Activated CD4-positive, alpha-beta memory T cell treated with anti-CD3 and anti-CD28 coated beads, Interleukin-2, amount 10 ng/mL, durations not matched to agents 7 days and 5 days (primary cell): ENCODE data around the gene MORF4L2. TPM values are rescaled to one million over a fixed set of nuclear protein-coding genes. Genes with fewer than 3 reads are reported as not detected.
"Not testable (repeated sequence)": the region's sequence is repeated elsewhere in the genome, so short reads cannot be mapped to it uniquely, and the experiment has no call there.

Experiments
- CTCF ChIA-PET: fragments of 350-600 bp; sonication (Branson Sonifier 250); formaldehyde crosslinking; loops from one replicate; lab custom pipeline; 2021; ENCODE audit warnings: antibody characterized with exemption, inconsistent platforms; lab: Charles Lee
- POLR2A ChIA-PET: fragments of 350-600 bp; sonication (Branson Sonifier 250); formaldehyde crosslinking; loops from one replicate; lab custom pipeline; 2021; ENCODE audit warnings: antibody characterized with exemption; lab: Charles Lee
- DNase-seq: peaks from one replicate; pipeline ENCODE4 v3.0.0-alpha.2; 2020
- H3K27ac Mint-ChIP-seq: one replicate; pipeline ENCODE4 v1.8.0; 2021; ENCODE audit warnings: mild to moderate bottlenecking, mixed read lengths
- H3K27me3 Mint-ChIP-seq: one replicate; pipeline ENCODE4 v1.8.0; 2021; ENCODE audit warnings: mixed read lengths
- H3K36me3 Mint-ChIP-seq: one replicate; pipeline ENCODE4 v1.8.0; 2021; ENCODE audit warnings: low read depth, mixed read lengths
- H3K4me1 Mint-ChIP-seq: one replicate; pipeline ENCODE4 v1.8.0; 2021; ENCODE audit warnings: mixed read lengths
- H3K4me3 Mint-ChIP-seq: one replicate; pipeline ENCODE4 v1.8.0; 2021; ENCODE audit warnings: mild to moderate bottlenecking, mixed read lengths
- H3K9me3 Mint-ChIP-seq: one replicate; pipeline ENCODE4 v1.8.0; 2021; ENCODE audit warnings: mixed read lengths
- total RNA-seq, 2 experiments: library from RNA; stranded (reverse); gene quantifications; one replicate each; pipeline ENCODE4 v1.2.3, GENCODE V29; 2021

The MORF4L2 gene
- total RNA-seq, 2 experiments from 2014 or later, result 134 to 135 TPM

GRCh38 chrX:103638479-103639346 is 47.8 kb downstream of the MORF4L2 start:
- DNase-seq, H3K4me3 Mint-ChIP-seq, H3K27ac Mint-ChIP-seq, CTCF ChIA-PET, H3K4me1 Mint-ChIP-seq, H3K27me3 Mint-ChIP-seq, H3K9me3 Mint-ChIP-seq, H3K36me3 Mint-ChIP-seq, POLR2A ChIA-PET: not testable (repeated sequence)

DNA sequence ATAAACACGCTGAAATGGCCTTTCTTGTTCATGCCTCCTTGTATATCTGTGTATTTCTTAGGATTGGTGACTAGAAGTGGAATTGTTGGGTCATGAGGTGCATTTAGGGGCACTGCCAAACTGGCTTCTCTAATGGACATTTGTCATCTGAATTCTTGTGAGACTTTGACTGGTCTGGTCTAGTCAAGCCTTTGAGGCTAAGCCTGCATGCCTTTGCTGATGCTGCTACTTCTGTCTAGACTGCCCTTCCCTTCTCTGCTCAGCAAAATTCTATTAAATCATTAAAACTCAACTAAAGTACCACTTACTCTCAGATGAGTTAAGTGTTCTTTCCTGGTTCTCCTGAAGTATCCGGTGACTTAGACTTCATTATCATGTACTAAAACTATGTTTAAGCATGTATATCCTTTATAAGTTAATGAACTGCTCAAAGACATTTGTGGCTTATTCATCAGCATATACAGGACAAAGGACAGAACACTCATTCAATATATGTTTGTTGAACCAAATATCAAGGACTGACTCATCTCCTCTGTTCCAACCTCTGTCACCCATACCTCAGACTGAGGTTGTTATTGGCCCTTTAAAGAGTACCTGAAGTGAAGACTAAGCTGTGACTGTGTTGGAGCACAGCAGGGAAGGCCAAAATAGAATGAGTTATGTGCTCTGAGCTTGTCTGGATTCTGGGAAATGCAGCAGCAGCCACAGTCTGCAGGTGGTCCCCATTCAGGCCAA is 48.7 kb downstream of the MORF4L2 start:
- DNase-seq, result no peak
- ChIA-PET POLR2A (no interaction called here), CTCF (no interaction called here)
- H3K4me1 Mint-ChIP-seq, result no peaks in the 10 kb centered on the region
- no peaks in the 10 kb centered on the region for H3K9me3 Mint-ChIP-seq
- H3K27ac Mint-ChIP-seq, result no peak overlapping the region
- H3K4me3 Mint-ChIP-seq, result no peak overlapping the region
- H3K36me3 Mint-ChIP-seq, result no peaks in the 10 kb centered on the region
- no peaks in the 10 kb centered on the region for H3K27me3 Mint-ChIP-seq

DNA sequence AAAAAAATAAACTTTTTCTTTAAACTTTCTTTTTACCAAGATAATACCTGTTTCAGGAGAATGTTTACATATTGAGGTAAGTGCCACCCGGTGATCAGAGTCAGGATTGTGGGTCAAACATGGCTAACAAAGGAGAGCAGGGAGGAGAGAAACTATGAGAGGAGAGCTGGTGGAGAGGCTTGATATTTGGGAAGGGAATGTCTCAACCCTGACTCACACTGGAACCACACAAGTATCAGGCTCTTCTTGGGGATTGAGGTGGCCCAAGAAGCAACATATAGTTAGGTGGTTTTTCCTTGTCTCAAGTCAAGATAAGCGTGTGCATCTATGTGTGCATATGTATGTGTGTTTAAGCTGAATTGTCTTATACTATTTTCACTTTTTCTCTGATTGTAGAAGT is 51.1 kb downstream of the MORF4L2 start:
- DNase-seq, result no peak
- no peak overlapping the region for H3K4me3 Mint-ChIP-seq
- no peaks in the 10 kb centered on the region for H3K36me3 Mint-ChIP-seq
- ChIA-PET CTCF (no interaction called here), POLR2A (no interaction called here)
- H3K9me3 Mint-ChIP-seq, result no peaks in the 10 kb centered on the region
- no peaks in the 10 kb centered on the region for H3K4me1 Mint-ChIP-seq
- H3K27me3 Mint-ChIP-seq, result no peaks in the 10 kb centered on the region
- H3K27ac Mint-ChIP-seq, result no peak overlapping the region

GRCh38 chrX:103631145-103631544 is 55.4 kb downstream of the MORF4L2 start:
- no peak overlapping the region for H3K4me3 Mint-ChIP-seq

DNA sequence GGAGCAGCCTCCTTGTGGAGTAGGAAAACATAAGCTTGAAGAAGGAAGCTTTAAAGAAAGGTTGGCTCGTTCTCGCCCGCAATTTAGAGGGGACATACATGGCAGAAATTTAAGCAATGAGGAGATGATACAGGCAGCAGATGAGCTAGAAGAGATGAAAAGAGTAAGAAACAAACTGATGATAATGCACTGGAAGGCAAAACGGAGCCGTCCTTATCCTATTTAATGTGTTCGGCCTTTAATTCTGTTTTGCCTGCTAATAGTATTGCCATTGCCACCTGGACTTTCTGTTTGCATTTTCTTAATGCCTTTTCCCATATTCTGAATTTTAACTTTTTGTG is 56.4 kb downstream of the MORF4L2 start:
- no peaks in the 10 kb centered on the region for H3K9me3 Mint-ChIP-seq
- H3K36me3 Mint-ChIP-seq, result no peaks in the 10 kb centered on the region
- H3K27ac Mint-ChIP-seq, result no peak overlapping the region
- H3K27me3 Mint-ChIP-seq, result no peaks in the 10 kb centered on the region
- H3K4me1 Mint-ChIP-seq, result peaks cover 18% of the 10 kb centered on the region
- no peak for DNase-seq
- POLR2A ChIA-PET, result interaction anchor here (2.1 kb wide), 1 partner anchor 56 kb away, joined by 6 read pairs; no protein-coding TSS in a partner anchor
- peak overlapping the region; percentile 80 for H3K4me3 Mint-ChIP-seq
- CTCF ChIA-PET, result no interaction called here

More at GRCh38 chrX:103631145-103631544, 55.4 kb downstream of the MORF4L2 start:
- no peak overlapping the region for H3K27ac Mint-ChIP-seq
- H3K27me3 Mint-ChIP-seq, result no peaks in the 10 kb centered on the region
- no peaks in the 10 kb centered on the region for H3K36me3 Mint-ChIP-seq
- POLR2A ChIA-PET, result no interaction called here
- no peaks in the 10 kb centered on the region for H3K9me3 Mint-ChIP-seq
- DNase-seq, result no peak
- H3K4me1 Mint-ChIP-seq, result peaks cover 18% of the 10 kb centered on the region
- CTCF ChIA-PET, result no interaction called here

GRCh38 chrX:103629318-103630170 is 57.0 kb downstream of the MORF4L2 start:
- no peaks in the 10 kb centered on the region for H3K27me3 Mint-ChIP-seq
- ChIA-PET CTCF (no interaction called here), POLR2A (interaction anchor here (2.1 kb wide), 1 partner anchor 56 kb away, joined by 6 read pairs; no protein-coding TSS in a partner anchor)
- H3K4me3 Mint-ChIP-seq, result peak overlapping the region; percentile 80
- DNase-seq, result peak; percentile 18
- H3K4me1 Mint-ChIP-seq, result peaks cover 18% of the 10 kb centered on the region
- no peaks in the 10 kb centered on the region for H3K9me3 Mint-ChIP-seq
- H3K36me3 Mint-ChIP-seq, result no peaks in the 10 kb centered on the region
- H3K27ac Mint-ChIP-seq, result no peak overlapping the region

DNA sequence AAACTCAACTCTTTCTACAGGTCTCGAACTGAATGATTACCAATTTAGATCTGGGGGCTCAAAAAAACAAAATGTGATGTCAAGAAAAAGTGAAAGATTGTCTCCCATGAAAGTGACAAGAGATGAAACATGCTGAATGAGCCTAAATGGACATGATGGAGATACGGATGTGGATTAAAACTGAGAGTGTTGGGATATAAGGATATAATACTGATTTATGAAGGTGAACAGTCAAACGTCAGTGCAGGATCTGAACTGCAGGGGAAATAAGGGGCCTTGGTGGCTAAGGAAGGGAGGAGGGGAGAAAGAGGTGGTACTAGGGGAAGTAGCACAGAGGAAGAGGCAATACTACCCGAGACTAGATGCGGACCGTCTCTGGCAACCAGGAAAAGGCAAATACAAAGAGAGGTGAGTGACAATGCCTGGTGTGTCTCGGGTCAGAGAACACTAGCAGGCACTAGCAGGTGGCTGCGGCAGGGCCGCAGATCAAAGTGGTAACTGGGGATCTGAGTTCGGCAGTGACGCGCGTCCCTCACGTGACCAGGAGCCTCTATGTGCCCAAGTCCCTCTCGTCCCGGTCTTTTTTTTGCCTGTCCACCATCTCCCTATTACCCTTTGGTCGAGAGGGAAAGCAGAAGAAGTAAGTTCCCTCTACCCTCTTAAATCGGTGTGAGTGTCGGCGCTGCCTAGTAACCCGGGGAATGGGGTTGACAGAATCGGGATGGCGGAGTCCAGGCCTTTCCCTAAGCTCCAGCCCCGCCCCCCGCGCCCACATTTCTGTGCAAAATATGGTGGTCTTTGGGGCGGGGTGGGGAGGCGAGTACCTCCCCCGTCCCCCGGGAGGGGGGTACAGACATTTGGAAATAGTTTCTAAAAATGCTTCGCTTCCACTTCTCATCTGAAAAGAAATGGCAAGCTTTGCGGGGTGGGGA is 57.8 kb downstream of the MORF4L2 start, which contains the start of gene TCEAL1:
TSS of gene TCEAL1 (plus strand) at position 590 of the 932 bp plus-strand sequence. CDS start 942 bp downstream, outside the sequence.
- peaks cover 18% of the 10 kb centered on the region for H3K4me1 Mint-ChIP-seq
- peak; percentile 42 for DNase-seq
- CTCF ChIA-PET, result no interaction called here
- no peaks in the 10 kb centered on the region for H3K9me3 Mint-ChIP-seq
- H3K36me3 Mint-ChIP-seq, result no peaks in the 10 kb centered on the region
- POLR2A ChIA-PET, result interaction anchor here (2.1 kb wide), 1 partner anchor 57 kb away, joined by 6 read pairs; no protein-coding TSS in a partner anchor
- H3K4me3 Mint-ChIP-seq, result peak within 1 kb of the TSS; percentile 80
- H3K27me3 Mint-ChIP-seq, result no peaks in the 10 kb centered on the region
- H3K27ac Mint-ChIP-seq, result peak within 1 kb of the TSS; percentile 31

DNA sequence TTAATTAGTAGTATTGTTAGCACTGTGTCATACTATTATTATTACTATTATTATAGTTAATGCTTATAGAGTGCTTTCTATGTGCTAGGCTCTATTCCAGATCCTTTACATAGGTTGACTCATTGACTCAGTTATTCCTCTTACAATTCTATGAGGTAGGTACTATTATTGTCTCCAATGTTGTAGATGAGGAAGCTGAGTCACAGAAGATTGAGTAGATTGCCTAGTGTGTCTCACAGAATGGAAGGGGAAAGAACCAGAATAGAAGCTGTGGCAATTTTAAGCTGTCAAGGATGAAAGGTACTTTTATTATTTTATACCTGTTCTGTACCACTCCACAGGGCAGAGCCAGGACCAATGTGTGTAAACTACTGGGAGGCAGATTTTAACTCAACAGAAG is 59.6 kb downstream of the MORF4L2 start:
- no peak for DNase-seq
- no peak overlapping the region for H3K27ac Mint-ChIP-seq
- ChIA-PET CTCF (no interaction called here), POLR2A (no interaction called here)
- no peak overlapping the region for H3K4me3 Mint-ChIP-seq
- no peaks in the 10 kb centered on the region for H3K27me3 Mint-ChIP-seq
- peaks cover 18% of the 10 kb centered on the region for H3K4me1 Mint-ChIP-seq
- H3K36me3 Mint-ChIP-seq, result no peaks in the 10 kb centered on the region
- no peaks in the 10 kb centered on the region for H3K9me3 Mint-ChIP-seq

Other genes starting within 250 kb of the MORF4L2 start
- under 1 TPM in 1 of 2 experiments, not detected in 1; 0.10 TPM for gene RAB40A, start 167.2 kb downstream of the MORF4L2 start, total RNA-seq
- gene TCEAL4, start 101.2 kb downstream of the MORF4L2 start, total RNA-seq, result 1 to 10 TPM; 3.4 to 4.7 TPM
- 1 to 10 TPM; 2.5 to 3.0 TPM for gene TCEAL3, start 78.7 kb downstream of the MORF4L2 start, total RNA-seq
- gene TCEAL1, start 57.7 kb downstream of the MORF4L2 start, total RNA-seq, result 1 to 10 TPM; 6.5 to 6.7 TPM
- gene TMEM31, start 24.2 kb upstream of the MORF4L2 start, total RNA-seq, result not detected
- gene PLP1, start 90.1 kb upstream of the MORF4L2 start, total RNA-seq, result not detected
- under 1 TPM; 0.35 to 0.45 TPM for gene RAB9B, start 145.6 kb upstream of the MORF4L2 start, total RNA-seq